H1 (cell line): ENCODE data around the gene RNF149.

Experiments
- CTCF ChIP-seq, 3 experiments: IDR thresholded peaks; 1 replicate in 2 of 3; 2 replicates in 1 of 3; pipeline versions ENCODE4 v1.5.1 to v1.6.1; 2011; ENCODE audit warnings: low read length in 3 of 3, mild to moderate bottlenecking in 3 of 3, inconsistent platforms in 2 of 3, low read depth in 1 of 3, moderate library complexity in 1 of 3; ENCODE audit not compliant: insufficient read depth in 1 of 3; ENCODE audit errors: control extremely low read depth in 1 of 3
- JUN ChIP-seq: IDR thresholded peaks from 2 replicates; pipeline ENCODE4 v1.6.1; 2011; ENCODE audit warnings: low read depth, mild to moderate bottlenecking, improper control_type of control experiment, low read length
- POLR2A ChIP-seq, 2 experiments: IDR thresholded peaks; 1 replicate in 1 of 2; 2 replicates in 1 of 2; pipeline ENCODE4 v1.6.1; 2011; ENCODE audit warnings: low read depth in 2 of 2, low read length in 2 of 2, mild to moderate bottlenecking in 2 of 2; ENCODE audit errors: control extremely low read depth in 1 of 2
- POLR2AphosphoS5 ChIP-seq: IDR thresholded peaks from 2 replicates; pipeline ENCODE4 v1.6.1; 2011; ENCODE audit warnings: low read depth, low read length
- TBP ChIP-seq: IDR thresholded peaks from 2 replicates; pipeline ENCODE4 v1.6.1; 2011; ENCODE audit warnings: low read depth, low read length, improper control_type of control experiment
- YY1 ChIP-seq: IDR thresholded peaks from 2 replicates; pipeline ENCODE4 v1.6.1; 2011; ENCODE audit warnings: low read depth, mild to moderate bottlenecking, low read length

DNA sequence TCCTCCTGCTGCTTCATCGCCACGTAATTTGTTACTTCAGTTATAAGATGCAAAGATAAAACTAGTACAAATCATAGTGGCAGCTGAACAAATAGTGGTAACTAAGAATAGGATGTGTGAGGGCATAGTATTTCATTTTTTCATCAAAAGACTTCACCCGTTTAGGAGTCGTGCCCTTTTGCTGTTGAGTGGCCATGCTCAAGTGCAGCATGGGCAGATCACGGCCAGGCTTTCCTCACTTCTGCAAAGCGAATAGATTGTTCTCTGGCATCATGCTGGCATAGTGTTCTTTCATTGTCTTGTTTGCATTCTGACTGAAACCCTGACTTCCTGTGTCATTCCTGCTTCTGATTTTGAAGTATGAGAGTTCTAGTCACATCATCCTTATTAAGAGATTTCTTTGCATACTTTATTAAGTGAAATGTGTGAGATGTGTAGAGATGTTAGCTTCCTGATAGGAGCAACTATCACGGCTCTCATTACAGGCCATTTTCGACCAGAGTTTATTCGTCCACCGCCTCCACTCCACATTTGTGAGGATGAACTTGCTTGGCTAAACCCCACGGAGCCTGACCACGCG lies 44.1 kb downstream of the RNF149 start:
- TF ChIP-seq YY1 (no peak), CTCF (IDR thresholded peaks at IDR 0.05; ENCODE audit: control extremely low read depth in 1 of 3, insufficient read depth in 1 of 3, low read depth in 1 of 3, low read length in 3 of 3) (no peak), TBP (no peak), POLR2A (IDR thresholded peaks at IDR 0.05; ENCODE audit: control extremely low read depth in 1 of 2, low read depth in 2 of 2, low read length in 2 of 2) (no peak), POLR2AphosphoS5 (no peak), JUN (no peak)
